ENCODE measurements around the gene PLEKHA4.
"Not testable (repeated sequence)": the region's sequence is repeated elsewhere in the genome, so short reads cannot be mapped to it uniquely, and the experiment has no call there.

Gene PLEKHA4

GRCh38 chr19:48868114-48868886, at the start of gene PLEKHA4:
PLEKHA4 (minus strand) TSS chr19:48868617; CDS start chr19:48867620, 997 bp downstream.
- peak; percentile 84 for DNase-seq (ENCODE audit: low spot score)

- no peak for DNase-seq (ENCODE audit: low spot score)
Measured at GRCh38 chr19:48918071-48918470, 49.7 kb upstream of the PLEKHA4 start.

GRCh38 chr19:48915757-48916156, 47.3 kb upstream of the PLEKHA4 start:
- DNase-seq (ENCODE audit: low spot score), result no peak

GRCh38 chr19:48914181-48914580, 45.8 kb upstream of the PLEKHA4 start:
- DNase-seq (ENCODE audit: low spot score), result no peak

GRCh38 chr19:48913114-48913889, 44.9 kb upstream of the PLEKHA4 start:
- no peak for DNase-seq (ENCODE audit: low spot score)

GRCh38 chr19:48910803-48911202, 42.4 kb upstream of the PLEKHA4 start:
- DNase-seq (ENCODE audit: low spot score), result no peak

GRCh38 chr19:48909424-48910077, 41.1 kb upstream of the PLEKHA4 start:
- not testable (repeated sequence) for DNase-seq (ENCODE audit: low spot score)

- DNase-seq (ENCODE audit: low spot score), result no peak
Measured at GRCh38 chr19:48907671-48908070, 39.3 kb upstream of the PLEKHA4 start.

- no peak for DNase-seq (ENCODE audit: low spot score)
Measured at GRCh38 chr19:48906324-48906723, 37.9 kb upstream of the PLEKHA4 start.

- no peak for DNase-seq (ENCODE audit: low spot score)
Measured at GRCh38 chr19:48905664-48906063, 37.2 kb upstream of the PLEKHA4 start.

- not testable (repeated sequence) for DNase-seq (ENCODE audit: low spot score)
Measured at GRCh38 chr19:48903788-48904187, 35.4 kb upstream of the PLEKHA4 start.

GRCh38 chr19:48902291-48902690, 33.9 kb upstream of the PLEKHA4 start:
- not testable (repeated sequence) for DNase-seq (ENCODE audit: low spot score)

GRCh38 chr19:48900477-48901406, 32.3 kb upstream of the PLEKHA4 start:
- no peak for DNase-seq (ENCODE audit: low spot score)

GRCh38 chr19:48899781-48900476, 31.5 kb upstream of the PLEKHA4 start, which contains the start of gene NUCB1:
NUCB1 (plus strand) TSS chr19:48900312; CDS start chr19:48900797, 485 bp downstream.
- DNase-seq (ENCODE audit: low spot score), result peak; percentile 100

GRCh38 chr19:48899386-48899749, 31.0 kb upstream of the PLEKHA4 start:
- not testable (repeated sequence) for DNase-seq (ENCODE audit: low spot score)

- no peak for DNase-seq (ENCODE audit: low spot score)
Measured at GRCh38 chr19:48897181-48897580, 28.8 kb upstream of the PLEKHA4 start.

GRCh38 chr19:48896191-48896720, 27.8 kb upstream of the PLEKHA4 start:
- no peak for DNase-seq (ENCODE audit: low spot score)

GRCh38 chr19:48895226-48895625, 26.8 kb upstream of the PLEKHA4 start:
- DNase-seq (ENCODE audit: low spot score), result no peak

- DNase-seq (ENCODE audit: low spot score), result no peak
Measured at GRCh38 chr19:48890551-48890950, 22.1 kb upstream of the PLEKHA4 start.

- not testable (repeated sequence) for DNase-seq (ENCODE audit: low spot score)
Measured at GRCh38 chr19:48889496-48889895, 21.1 kb upstream of the PLEKHA4 start.

Measured in left forelimb (tissue), 1 donor.